Neural cell (in vitro differentiated cells): ENCODE measurements around the gene PLOD3. TPM values are rescaled to one million over a fixed set of nuclear protein-coding genes. Genes with fewer than 3 reads are reported as not detected.

Experiments
- H2AFZ ChIP-seq: fragments of 200-600, 300-800 bp; sonication (generic), shearing (Covaris generic); 2 replicates; pipeline ENCODE4 v1.6.0; 2014; ENCODE audit warnings: low read depth, mild to moderate bottlenecking, antibody characterized with exemption, low read length, moderate library complexity
- H3F3A ChIP-seq: fragments of 200-600 bp; shearing (Covaris generic); 2 replicates; pipeline ENCODE4 v1.6.1; 2016; ENCODE audit warnings: mild to moderate bottlenecking, moderate library complexity, mixed read lengths, antibody characterized with exemption, low read length; ENCODE audit not compliant: insufficient read depth, poor library complexity, severe bottlenecking
- H3K27ac ChIP-seq: fragments of 200-600, 300-800 bp; sonication (generic), shearing (Covaris generic); 2 replicates; pipeline ENCODE4 v1.5.1; 2014; ENCODE audit warnings: mild to moderate bottlenecking, low read length, moderate library complexity
- H3K27me3 ChIP-seq: fragments of 300-800, 200-600 bp; sonication (generic), shearing (Covaris generic); 2 replicates; pipeline ENCODE4 v1.6.0; 2014; ENCODE audit warnings: mild to moderate bottlenecking, low read depth, low read length, moderate library complexity; ENCODE audit not compliant: insufficient read depth
- H3K36me3 ChIP-seq: fragments of 300-800, 200-600 bp; sonication (generic), shearing (Covaris generic); 2 replicates; pipeline ENCODE4 v1.5.1; 2014; ENCODE audit warnings: mild to moderate bottlenecking, antibody characterized with exemption, low read length, moderate library complexity; ENCODE audit not compliant: insufficient read depth
- H3K4me2 ChIP-seq: fragments of 300-800, 200-600 bp; sonication (generic), shearing (Covaris generic); 2 replicates; pipeline ENCODE4 v1.6.0; 2014; ENCODE audit warnings: mild to moderate bottlenecking, low read length
- H3K4me3 ChIP-seq: fragments of 300-800, 200-600 bp; sonication (generic), shearing (Covaris generic); 2 replicates; pipeline ENCODE4 v1.5.1; 2014; ENCODE audit warnings: mild to moderate bottlenecking, low read length, moderate library complexity
- H3K79me2 ChIP-seq: fragments of 200-600 bp; shearing (Covaris generic); replicated peaks from 2 replicates; pipeline ENCODE4 v1.6.0; 2014; ENCODE audit warnings: mild to moderate bottlenecking, low read length, moderate library complexity; ENCODE audit not compliant: insufficient read depth
- H3K9ac ChIP-seq: fragments of 300-800, 200-600 bp; sonication (generic), shearing (Covaris generic); 2 replicates; pipeline ENCODE4 v1.6.1; 2016; ENCODE audit warnings: mild to moderate bottlenecking, low read length, mixed read lengths
- H3K9me2 ChIP-seq: fragments of 200-600 bp; shearing (Covaris generic); 2 replicates; pipeline ENCODE4 v1.6.1; 2016; ENCODE audit warnings: mild to moderate bottlenecking, low read length, mixed read lengths; ENCODE audit not compliant: insufficient read depth
- H3K9me3 ChIP-seq: fragments of 200-600, 300-800 bp; sonication (generic), shearing (Covaris generic); 2 replicates; pipeline ENCODE4 v1.6.1; 2016; ENCODE audit warnings: mild to moderate bottlenecking, mixed run types, low read length, moderate library complexity, mixed read lengths
- H4K20me1 ChIP-seq: fragments of 200-600 bp; shearing (Covaris generic); 2 replicates; pipeline ENCODE4 v1.6.1; 2016; ENCODE audit warnings: mild to moderate bottlenecking, mixed run types; ENCODE audit not compliant: insufficient read depth
- CTCF ChIP-seq: fragments of 450-650 bp; IDR thresholded peaks from 2 replicates; pipeline ENCODE4 v1.5.1; 2014; ENCODE audit warnings: antibody characterized with exemption, mild to moderate bottlenecking, moderate library complexity; ENCODE audit not compliant: poor library complexity, severe bottlenecking
- EP300 ChIP-seq: fragments of 450-650 bp; conservative IDR thresholded peaks from 2 replicates; pipeline ENCODE4 v1.6.1; 2014; ENCODE audit warnings: antibody characterized with exemption, mild to moderate bottlenecking, moderate library complexity; ENCODE audit not compliant: poor library complexity, severe bottlenecking
- EZH2 ChIP-seq: fragments of 200-600, 300-800 bp; shearing (Covaris generic), sonication (generic); IDR thresholded peaks from 2 replicates; pipeline ENCODE4 v1.6.1; 2014; ENCODE audit warnings: antibody characterized with exemption, low read length, borderline replicate concordance, mild to moderate bottlenecking; ENCODE audit not compliant: insufficient read depth, poor library complexity, severe bottlenecking
- MXI1 ChIP-seq: fragments of 450-650 bp; conservative IDR thresholded peaks from 2 replicates; pipeline ENCODE4 v1.6.1; 2014; ENCODE audit warnings: antibody characterized with exemption, mild to moderate bottlenecking; ENCODE audit not compliant: poor library complexity, severe bottlenecking
- POLR2AphosphoS5 ChIP-seq: IDR thresholded peaks from 2 replicates; pipeline ENCODE4 v1.6.1; 2012
- RAD21 ChIP-seq: fragments of 450-650 bp; conservative IDR thresholded peaks from 2 replicates; pipeline ENCODE4 v1.6.1; 2014; ENCODE audit warnings: antibody characterized with exemption, mild to moderate bottlenecking, moderate library complexity
- REST ChIP-seq: IDR thresholded peaks from 2 replicates; pipeline ENCODE4 v1.6.1; 2012; ENCODE audit warnings: borderline replicate concordance
- SMC3 ChIP-seq: fragments of 450-650 bp; conservative IDR thresholded peaks from 2 replicates; pipeline ENCODE4 v1.6.1; 2014; ENCODE audit warnings: antibody characterized with exemption, mild to moderate bottlenecking, moderate library complexity; ENCODE audit not compliant: poor library complexity
- TAF1 ChIP-seq: IDR thresholded peaks from 2 replicates; pipeline ENCODE4 v1.6.1; 2012; ENCODE audit warnings: low read depth
- polyA plus RNA-seq: library from polyadenylated mRNA; depleted of rRNA; stranded (reverse); fragments of >200 nt; gene quantifications from 2 replicates; pipeline ENCODE4 v1.2.3, GENCODE V29; 2014

PLOD3 gene
- polyA plus RNA-seq, 1 donor from 2014 or later: 19.2 TPM

GRCh38 chr7:101156866-101157589, 60.4 kb downstream of the PLOD3 start:
- Histone ChIP-seq H2AFZ (no peak overlapping the region), H3K9ac (no peak overlapping the region), H3K4me3 (no peak overlapping the region), H3K9me2 (no peaks in the 10 kb centered on the region), H3K79me2 (peaks cover 9% of the 10 kb centered on the region), H3K4me2 (no peak overlapping the region), H3K27ac (no peak overlapping the region), H4K20me1 (no peaks in the 10 kb centered on the region), H3F3A (no peaks in the 10 kb centered on the region), H3K27me3 (no peaks in the 10 kb centered on the region), H3K9me3 (no peaks in the 10 kb centered on the region), H3K36me3 (no peaks in the 10 kb centered on the region)
- TF ChIP-seq CTCF: no peak
- TF ChIP-seq TAF1: no peak
- TF ChIP-seq REST: no peak
- no peak for TF ChIP-seq POLR2AphosphoS5
- TF ChIP-seq EZH2: no peak
- TF ChIP-seq RAD21: no peak
- TF ChIP-seq SMC3: no peak
- no peak for TF ChIP-seq EP300
- TF ChIP-seq MXI1: no peak

- TF ChIP-seq SMC3 (no peak), POLR2AphosphoS5 (no peak), MXI1 (no peak), REST (no peak), RAD21 (no peak), CTCF (no peak), EP300 (no peak), EZH2 (no peak), TAF1 (no peak)
- Histone ChIP-seq H3K27me3 (no peaks in the 10 kb centered on the region), H3K36me3 (no peaks in the 10 kb centered on the region), H3K4me3 (no peak overlapping the region), H3K27ac (no peak overlapping the region), H3K9ac (no peak overlapping the region), H3K4me2 (no peak overlapping the region), H4K20me1 (no peaks in the 10 kb centered on the region), H3K9me2 (no peaks in the 10 kb centered on the region), H3K9me3 (no peaks in the 10 kb centered on the region), H2AFZ (no peak overlapping the region), H3K79me2 (peaks cover 9% of the 10 kb centered on the region), H3F3A (no peaks in the 10 kb centered on the region)
These were observed 61.1 kb downstream of the PLOD3 start for GRCh38 chr7:101156277-101156676.
